Calu3 (cell line): ENCODE results near the gene CBY2. TPM values are rescaled to one million over a fixed set of nuclear protein-coding genes. Genes with fewer than 3 reads are reported as not detected.

Experiments
- BruUV-seq: library from RNA; stranded (reverse); fragments of 400-500 nt; replicated peaks from 2 replicates; lab custom pipeline; 2021; lab: Mats Ljungman, UMichigan
- CTCF ChIA-PET: fragments of 300-600 bp; sonication (Branson Sonifier 250); formaldehyde crosslinking; loops from one replicate; lab custom pipeline; 2022; ENCODE audit warnings: antibody characterized with exemption; lab: Charles Lee
- DNase-seq: peaks from one replicate; pipeline ENCODE4 v3.0.0; 2022
- H3K27ac Mint-ChIP-seq: one replicate; pipeline ENCODE4 v1.8.0; 2022; ENCODE audit warnings: mixed read lengths; ENCODE audit not compliant: unreplicated experiment
- H3K27me3 Mint-ChIP-seq: one replicate; pipeline ENCODE4 v1.8.0; 2022; ENCODE audit warnings: mixed read lengths; ENCODE audit not compliant: unreplicated experiment
- H3K36me3 Mint-ChIP-seq: one replicate; pipeline ENCODE4 v1.8.0; 2022; ENCODE audit warnings: mild to moderate bottlenecking, moderate library complexity, mixed read lengths; ENCODE audit not compliant: insufficient read depth, unreplicated experiment
- H3K4me1 Mint-ChIP-seq: one replicate; pipeline ENCODE4 v1.8.0; 2022; ENCODE audit warnings: mild to moderate bottlenecking, low read depth, mixed read lengths; ENCODE audit not compliant: unreplicated experiment
- H3K4me3 Mint-ChIP-seq: one replicate; pipeline ENCODE4 v1.8.0; 2022; ENCODE audit warnings: mild to moderate bottlenecking, low read depth, moderate library complexity, mixed read lengths; ENCODE audit not compliant: unreplicated experiment
- H3K9me3 Mint-ChIP-seq: one replicate; pipeline ENCODE4 v1.8.0; 2022; ENCODE audit warnings: low read depth, mixed read lengths; ENCODE audit not compliant: unreplicated experiment
- intact Hi-C: fragments of 100-400 bp; cut with micrococcal nuclease; formaldehyde crosslinking; loops from one replicate; pipeline ENCODE4 v1.10.0; 2022; ENCODE audit not compliant: unreplicated experiment
- total RNA-seq: library from RNA; stranded (reverse); gene quantifications from 2 replicates; pipeline ENCODE4 v1.2.3, GENCODE V29; 2022
- TF ChIP-seq, protein P1 (sequence below): fragments of 200-600 bp; IDR thresholded peaks from one replicate; pipeline ENCODE4 v1.8.0; 2022; ENCODE audit warnings: antibody characterized with exemption; ENCODE audit not compliant: unreplicated experiment

The CBY2 gene
- total RNA-seq, 1 experiment from 2014 or later: not detected

DNA sequence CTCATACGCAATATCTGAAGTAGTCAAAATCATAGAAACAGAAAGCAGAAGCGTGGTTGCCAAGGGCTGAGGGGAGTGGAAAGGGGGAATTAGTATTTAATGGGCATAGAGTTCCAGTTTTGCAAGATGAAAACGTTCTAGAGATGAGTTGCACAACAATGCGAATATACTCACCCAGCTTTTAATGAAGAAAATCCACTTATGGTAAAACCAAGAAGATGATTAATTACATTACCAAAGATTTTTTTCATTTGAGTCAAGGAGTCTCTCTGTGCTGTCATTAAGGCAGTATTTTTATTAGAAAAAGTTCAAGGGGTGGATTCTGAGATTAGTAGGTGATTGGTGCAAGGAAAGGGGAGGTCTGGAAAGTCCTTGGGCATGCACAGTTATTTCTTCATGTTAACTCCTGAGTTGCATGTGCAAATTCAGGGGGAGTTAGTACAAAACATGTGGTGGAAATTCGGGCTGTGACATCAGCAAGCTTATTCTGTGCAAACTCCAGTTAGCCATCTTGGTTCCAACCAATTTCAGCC, 6.9 kb upstream of the CBY2 start:
- no TSS peak for BruUV-seq
- Mint-ChIP-seq H3K4me1 (no peaks in the 10 kb centered on the region), H3K9me3 (no peaks in the 10 kb centered on the region), H3K27ac (no peak overlapping the region), H3K36me3 (no peaks in the 10 kb centered on the region), H3K27me3 (peaks cover 56% of the 10 kb centered on the region), H3K4me3 (no peak overlapping the region)
- no peak for DNase-seq
- TF ChIP-seq, protein P1, sequence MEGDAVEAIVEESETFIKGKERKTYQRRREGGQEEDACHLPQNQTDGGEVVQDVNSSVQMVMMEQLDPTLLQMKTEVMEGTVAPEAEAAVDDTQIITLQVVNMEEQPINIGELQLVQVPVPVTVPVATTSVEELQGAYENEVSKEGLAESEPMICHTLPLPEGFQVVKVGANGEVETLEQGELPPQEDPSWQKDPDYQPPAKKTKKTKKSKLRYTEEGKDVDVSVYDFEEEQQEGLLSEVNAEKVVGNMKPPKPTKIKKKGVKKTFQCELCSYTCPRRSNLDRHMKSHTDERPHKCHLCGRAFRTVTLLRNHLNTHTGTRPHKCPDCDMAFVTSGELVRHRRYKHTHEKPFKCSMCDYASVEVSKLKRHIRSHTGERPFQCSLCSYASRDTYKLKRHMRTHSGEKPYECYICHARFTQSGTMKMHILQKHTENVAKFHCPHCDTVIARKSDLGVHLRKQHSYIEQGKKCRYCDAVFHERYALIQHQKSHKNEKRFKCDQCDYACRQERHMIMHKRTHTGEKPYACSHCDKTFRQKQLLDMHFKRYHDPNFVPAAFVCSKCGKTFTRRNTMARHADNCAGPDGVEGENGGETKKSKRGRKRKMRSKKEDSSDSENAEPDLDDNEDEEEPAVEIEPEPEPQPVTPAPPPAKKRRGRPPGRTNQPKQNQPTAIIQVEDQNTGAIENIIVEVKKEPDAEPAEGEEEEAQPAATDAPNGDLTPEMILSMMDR: no peak
- intact Hi-C loops: no loop called here
- CTCF ChIA-PET: no interaction called here

DNA sequence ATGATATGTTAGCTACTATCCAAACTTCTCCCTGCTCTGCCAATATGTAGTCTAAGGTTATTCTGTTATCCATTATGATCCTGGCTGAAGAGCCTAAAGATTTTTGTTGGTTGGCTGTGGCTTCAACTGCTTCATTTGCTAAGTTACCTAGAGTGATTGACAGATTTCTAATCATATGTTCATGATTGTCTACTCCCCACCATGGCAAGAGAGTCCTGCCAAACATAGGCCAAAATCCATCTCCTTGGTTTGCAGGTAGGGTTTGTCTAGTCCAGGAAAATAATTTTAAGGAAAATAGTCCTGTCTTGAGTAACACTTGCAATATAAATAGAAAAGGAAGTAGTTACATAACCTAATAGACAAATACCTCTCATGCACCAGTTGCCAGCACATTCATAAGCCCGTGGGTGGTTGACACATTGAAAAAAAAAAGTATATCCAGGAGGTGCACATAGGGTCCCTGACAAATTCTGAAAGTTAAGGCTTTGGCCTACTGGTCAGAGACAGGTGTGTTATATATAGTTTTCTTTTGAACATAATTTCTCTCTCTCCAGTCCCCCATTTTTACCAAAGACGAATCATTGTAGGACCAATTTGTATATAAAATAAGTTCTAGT, 5.4 kb upstream of the CBY2 start:
- no TSS peak for BruUV-seq
- no peak for DNase-seq
- Mint-ChIP-seq H3K36me3 (no peaks in the 10 kb centered on the region), H3K27me3 (peaks cover 54% of the 10 kb centered on the region), H3K27ac (no peak overlapping the region), H3K4me1 (no peaks in the 10 kb centered on the region), H3K9me3 (no peaks in the 10 kb centered on the region), H3K4me3 (no peak overlapping the region)
- CTCF ChIA-PET: interaction anchor here (0.6 kb wide), 1 partner anchor 395 kb away, joined by 3 read pairs; no protein-coding TSS in a partner anchor
- intact Hi-C loops: no loop called here
- TF ChIP-seq, protein P1: no peak

DNA sequence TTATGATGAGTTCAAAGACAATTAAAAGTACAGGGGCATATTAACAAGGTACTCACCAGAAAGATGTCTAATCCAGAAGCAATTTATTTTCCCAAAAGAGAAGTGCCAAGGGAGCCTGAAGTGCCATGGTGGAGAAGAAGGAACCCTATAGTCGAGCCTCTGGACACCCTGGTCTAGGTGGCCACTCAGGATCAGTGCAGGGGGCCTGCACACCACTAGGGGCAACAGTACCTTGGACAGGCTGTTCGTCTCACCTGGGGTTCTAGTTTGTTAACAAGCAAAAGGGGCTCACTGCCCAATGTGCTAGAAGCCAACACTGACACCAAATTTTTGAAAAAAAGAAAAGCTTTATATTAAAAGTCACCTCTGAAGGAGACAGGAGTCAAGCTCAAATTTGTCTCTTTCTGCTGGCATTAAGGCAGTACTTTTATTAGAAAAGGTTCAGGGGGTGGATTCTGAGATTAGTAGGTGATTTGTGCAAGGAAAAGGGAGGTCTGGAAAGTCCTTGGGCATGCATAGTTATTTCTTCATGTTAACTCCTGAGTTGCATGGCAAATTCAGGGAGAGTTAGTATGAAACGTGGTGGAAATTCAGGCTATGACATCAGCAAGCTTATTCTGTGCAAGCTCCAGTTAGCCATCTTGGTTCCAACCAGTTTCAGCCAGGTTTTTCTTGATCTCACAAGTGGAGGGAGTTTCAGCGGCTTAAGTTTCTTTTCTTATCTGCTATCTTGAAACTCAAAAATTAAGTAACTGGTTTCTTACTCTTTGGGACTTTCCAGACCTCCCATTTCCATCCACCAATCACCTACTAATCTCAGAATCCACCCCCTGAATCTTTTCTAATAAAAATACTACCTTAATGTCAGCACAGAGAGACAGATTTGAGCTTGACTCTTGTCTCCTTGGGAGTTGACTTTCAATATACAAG, 884 bp upstream of the CBY2 start:
- DNase-seq: no peak
- Mint-ChIP-seq H3K4me3 (no peak overlapping the region), H3K27me3 (peaks cover 58% of the 10 kb centered on the region), H3K27ac (no peak overlapping the region), H3K36me3 (no peaks in the 10 kb centered on the region), H3K4me1 (no peaks in the 10 kb centered on the region), H3K9me3 (no peaks in the 10 kb centered on the region)
- intact Hi-C loops: no loop called here
- BruUV-seq: no TSS peak
- CTCF ChIA-PET: no interaction called here
- TF ChIP-seq, protein P1: no peak

DNA sequence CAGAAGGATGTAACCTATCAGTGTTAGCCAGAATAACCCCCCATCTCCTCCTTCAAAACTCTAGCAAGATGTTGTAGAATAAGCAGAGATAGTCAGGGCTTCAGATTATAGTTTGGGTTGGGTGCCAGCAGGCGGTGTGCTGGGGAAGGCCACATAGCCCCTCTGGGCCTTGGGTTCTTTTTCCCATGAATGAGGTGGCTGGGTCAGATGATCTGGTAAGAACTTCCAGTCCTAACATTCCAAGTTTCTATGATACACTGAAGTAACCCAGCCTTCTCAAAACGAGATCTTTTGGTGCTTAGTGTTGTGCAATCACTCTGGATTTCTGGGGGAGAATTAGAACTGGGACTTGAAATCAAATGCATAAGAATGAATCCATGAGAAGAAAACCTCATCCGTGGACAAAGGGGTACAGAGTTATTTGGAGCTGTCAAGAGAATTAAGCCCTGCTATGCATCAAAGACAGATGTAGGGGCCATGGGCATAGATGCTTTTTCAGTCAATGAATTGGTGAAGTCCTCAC, 810 bp downstream of the CBY2 start:
- H3K4me1 Mint-ChIP-seq: no peaks in the 10 kb centered on the region
- no peak overlapping the region for H3K4me3 Mint-ChIP-seq
- no peaks in the 10 kb centered on the region for H3K36me3 Mint-ChIP-seq
- intact Hi-C loops: no loop called here
- no peak overlapping the region for H3K27ac Mint-ChIP-seq
- no peaks in the 10 kb centered on the region for H3K9me3 Mint-ChIP-seq
- CTCF ChIA-PET: no interaction called here
- TF ChIP-seq, protein P1: no peak
- H3K27me3 Mint-ChIP-seq: peaks cover 75% of the 10 kb centered on the region
- no TSS peak for BruUV-seq
- no peak for DNase-seq
